Measurements from ENCODE around the gene PDE1C. TPM values are rescaled to one million over a fixed set of nuclear protein-coding genes. Genes with fewer than 3 reads are reported as not detected.

PDE1C gene
- total RNA-seq, 1 donor from 2014 or later: 2.4 TPM

- no peak for DNase-seq (ENCODE audit: low spot score)
Observed at GRCh38 chr7:31893365-31893764, 176.8 kb downstream of the PDE1C start.

- no peak for DNase-seq (ENCODE audit: low spot score)
Observed at GRCh38 chr7:31892099-31892829, 177.9 kb downstream of the PDE1C start.

DNA sequence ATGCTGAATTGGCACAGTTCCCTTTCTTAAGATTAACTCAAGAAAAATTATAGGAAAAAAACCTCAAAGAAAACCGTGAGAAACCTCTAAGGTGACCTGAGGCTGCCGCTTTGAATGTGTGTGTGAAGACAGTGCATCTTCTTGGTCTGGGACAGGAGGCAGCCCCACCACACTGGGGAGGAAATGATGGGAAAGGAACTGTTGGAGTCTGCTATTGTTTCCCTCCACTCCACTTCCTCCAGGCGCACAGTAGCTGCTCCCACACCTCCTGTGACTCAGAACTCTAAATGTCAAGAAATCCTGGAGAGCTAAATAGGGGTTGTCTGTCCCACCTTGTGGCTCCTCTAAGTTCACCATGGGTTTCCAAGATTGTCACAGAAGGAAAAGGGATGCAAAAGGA is 179.4 kb downstream of the PDE1C start:
- no peak for DNase-seq (ENCODE audit: low spot score)

- peak; percentile 43 for DNase-seq (ENCODE audit: low spot score)
Observed at GRCh38 chr7:31890198-31890597, 180.0 kb downstream of the PDE1C start.

- no peak for DNase-seq (ENCODE audit: low spot score)
Observed at GRCh38 chr7:31887006-31887405, 183.2 kb downstream of the PDE1C start.

DNA sequence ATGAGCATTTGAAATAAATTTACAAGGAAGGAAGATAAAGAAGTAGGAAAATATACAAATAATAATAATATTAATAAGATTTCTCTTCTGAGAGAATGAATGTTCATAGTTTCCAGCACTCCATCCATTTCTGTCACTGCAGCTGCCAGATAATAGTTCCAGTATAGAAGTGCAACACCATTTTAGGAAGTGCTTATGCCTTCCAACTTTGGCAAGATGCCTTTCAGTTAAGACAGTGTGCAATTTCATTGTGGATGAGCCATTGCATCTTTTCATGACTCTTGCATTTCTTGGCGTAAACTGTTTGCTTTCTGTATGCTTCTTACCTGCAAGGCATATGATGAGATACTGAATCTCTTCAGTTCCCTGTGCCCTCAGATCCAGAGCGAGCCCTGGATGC is 185.0 kb downstream of the PDE1C start:
- no peak for DNase-seq (ENCODE audit: low spot score)

DNA sequence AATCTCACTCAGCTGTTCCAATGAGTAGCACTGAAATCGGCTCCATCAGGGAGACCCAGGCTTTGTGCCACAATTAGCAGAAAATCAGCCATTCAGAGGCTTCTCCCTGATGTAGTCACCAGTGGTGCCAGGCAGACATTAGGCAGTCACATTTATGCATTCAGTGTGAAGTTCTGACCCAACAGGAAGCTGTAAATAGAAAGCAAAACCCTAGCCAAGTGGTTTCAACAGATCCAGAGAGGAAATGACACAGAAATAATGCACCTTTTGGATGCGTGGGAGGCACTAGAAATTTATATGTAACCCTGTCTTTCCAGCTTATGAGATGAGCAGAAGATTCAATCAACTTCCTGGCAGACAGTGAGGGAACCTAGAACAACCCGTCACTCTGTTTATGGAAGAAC is 186.4 kb downstream of the PDE1C start:
- DNase-seq (ENCODE audit: low spot score): no peak

GRCh38 chr7:31882187-31882586 is 188.0 kb downstream of the PDE1C start:
- no peak for DNase-seq (ENCODE audit: low spot score)

- DNase-seq (ENCODE audit: low spot score): no peak
Observed at GRCh38 chr7:31878875-31879274, 191.3 kb downstream of the PDE1C start.

- DNase-seq (ENCODE audit: low spot score): no peak
Observed at GRCh38 chr7:31875424-31875823, 194.8 kb downstream of the PDE1C start.

GRCh38 chr7:31874631-31875386 is 195.4 kb downstream of the PDE1C start:
- no peak for DNase-seq (ENCODE audit: low spot score)

DNA sequence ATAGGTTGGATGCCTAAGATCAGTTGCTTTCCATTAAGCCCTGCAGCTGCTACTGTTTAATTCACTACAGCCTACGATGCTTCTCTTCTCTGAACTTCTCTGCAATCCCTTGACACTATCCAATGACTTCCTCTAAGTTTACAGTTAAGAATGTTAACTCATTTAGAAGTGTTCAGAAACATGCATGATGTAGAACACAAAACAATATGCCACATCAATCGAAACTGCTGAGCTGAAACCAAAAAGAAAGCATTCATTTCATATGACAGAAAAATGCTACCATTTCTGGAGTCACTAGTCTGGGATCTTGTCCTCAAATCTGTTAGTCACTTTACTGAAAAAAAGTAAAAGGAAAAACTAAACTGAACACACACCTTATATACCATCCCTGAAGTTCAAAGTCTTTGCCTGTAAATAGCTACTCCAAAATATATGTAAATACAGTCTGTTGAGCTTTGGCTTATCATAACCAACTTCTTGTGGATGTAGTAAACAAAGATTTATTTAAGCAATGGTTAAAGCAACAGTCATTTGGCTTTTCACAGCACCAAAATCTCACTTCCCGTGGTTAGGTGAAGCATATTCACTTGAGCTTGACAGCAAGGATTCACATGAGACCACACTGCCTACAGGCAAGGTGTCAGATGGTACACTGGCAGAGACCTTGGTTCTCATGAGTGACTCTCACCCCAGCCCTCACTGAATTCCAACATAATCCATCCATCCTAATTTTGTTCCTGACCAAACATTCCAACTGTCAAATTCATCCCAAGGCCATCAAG is 196.2 kb downstream of the PDE1C start:
- no peak for DNase-seq (ENCODE audit: low spot score)

DNA sequence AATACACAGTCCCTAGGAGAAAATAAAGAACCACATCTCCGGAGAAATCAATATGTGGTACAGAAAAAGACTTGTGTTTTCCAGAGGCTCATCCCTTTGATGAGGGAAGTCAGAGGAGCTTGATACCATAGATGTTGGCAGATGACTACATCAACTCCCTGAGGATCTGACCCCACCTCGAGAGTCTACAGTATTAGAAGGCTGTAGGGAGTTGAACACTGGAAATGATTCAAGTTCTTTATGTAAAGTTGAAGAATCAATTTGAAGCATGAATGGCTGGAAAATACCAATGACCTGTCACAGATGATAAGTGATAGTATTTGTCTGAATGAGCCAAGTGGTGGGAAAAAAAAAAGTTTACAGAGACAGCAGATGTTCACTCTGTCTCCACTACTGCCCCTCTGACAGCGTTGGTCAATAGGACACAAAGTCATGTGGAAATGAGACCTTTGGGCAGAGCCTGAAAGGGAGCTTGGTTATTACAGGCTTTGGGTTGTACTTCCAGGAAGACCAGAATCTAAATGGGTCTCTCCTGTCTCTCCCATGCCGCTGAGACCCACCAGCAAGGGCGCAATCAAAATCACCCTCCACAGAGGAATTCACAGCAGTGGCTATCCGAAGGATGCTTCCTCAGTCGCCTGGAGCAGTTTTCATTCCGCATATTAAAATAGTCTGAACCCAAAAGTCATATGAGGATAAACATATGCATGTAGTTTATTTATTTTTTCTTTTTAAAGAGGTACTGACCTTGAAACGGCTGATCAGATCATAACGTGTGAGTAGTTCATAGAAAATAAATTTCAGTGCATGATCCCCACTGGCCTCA is 197.4 kb downstream of the PDE1C start:
- DNase-seq (ENCODE audit: low spot score): no peak

DNA sequence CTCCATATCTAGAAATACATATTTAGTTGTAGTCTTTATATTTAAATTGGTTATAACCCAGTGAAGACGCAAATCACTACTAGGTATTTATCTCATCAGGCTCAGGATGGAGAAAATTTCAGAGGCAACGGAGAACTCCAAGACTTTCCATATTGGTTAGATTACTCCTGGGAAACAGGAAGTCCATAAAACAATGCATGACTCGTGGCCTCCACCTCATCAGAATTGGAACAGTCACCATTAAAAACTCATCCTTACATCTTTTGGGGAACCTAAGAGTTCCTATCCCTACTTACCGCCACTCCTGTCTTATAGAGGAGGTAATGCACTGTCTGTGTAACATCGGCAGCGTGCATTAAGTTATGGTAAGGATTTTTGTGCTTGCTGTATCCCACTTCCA is 205.6 kb downstream of the PDE1C start:
- no peak for DNase-seq (ENCODE audit: low spot score)

DNA sequence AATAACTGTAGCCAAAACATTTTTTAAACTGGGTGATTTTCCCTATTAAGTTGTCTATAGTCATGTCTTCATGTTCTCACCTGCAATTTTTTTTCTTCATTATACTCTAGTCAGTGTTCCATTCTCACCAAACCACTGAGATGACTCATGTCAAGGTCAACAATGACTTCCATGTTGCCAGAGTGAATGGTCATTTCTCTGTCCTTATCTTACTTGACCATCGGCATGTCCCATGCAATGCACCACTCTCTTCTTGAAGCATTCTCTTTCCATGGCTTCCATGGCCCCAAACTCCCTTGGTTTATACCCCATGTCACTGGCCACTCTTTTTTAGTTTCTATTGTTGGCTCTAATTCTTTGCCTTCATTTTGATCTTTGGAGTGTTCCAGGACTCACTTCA is 209.3 kb downstream of the PDE1C start:
- no peak for DNase-seq (ENCODE audit: low spot score)

- no peak for DNase-seq (ENCODE audit: low spot score)
Observed at GRCh38 chr7:31858055-31858454, 212.2 kb downstream of the PDE1C start.

DNA sequence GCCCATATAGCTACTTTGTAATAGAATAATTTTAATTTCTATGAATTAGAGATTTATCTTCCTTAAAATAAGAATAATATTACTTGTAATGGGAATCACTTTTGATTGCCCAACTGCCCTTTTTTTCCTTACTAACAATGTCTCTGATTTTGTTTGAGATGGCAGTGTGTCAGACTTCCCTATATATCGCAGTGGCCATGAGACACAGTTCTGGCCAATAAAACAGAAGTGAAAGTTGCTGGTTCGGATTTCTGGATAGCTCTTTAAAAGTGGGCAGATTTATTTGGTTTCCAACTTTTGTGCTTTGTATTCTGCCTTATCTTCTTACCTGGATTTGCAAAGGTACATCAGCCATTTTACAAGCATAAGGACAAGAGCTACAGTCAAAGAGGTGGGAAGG is 213.0 kb downstream of the PDE1C start:
- DNase-seq (ENCODE audit: low spot score): no peak

DNA sequence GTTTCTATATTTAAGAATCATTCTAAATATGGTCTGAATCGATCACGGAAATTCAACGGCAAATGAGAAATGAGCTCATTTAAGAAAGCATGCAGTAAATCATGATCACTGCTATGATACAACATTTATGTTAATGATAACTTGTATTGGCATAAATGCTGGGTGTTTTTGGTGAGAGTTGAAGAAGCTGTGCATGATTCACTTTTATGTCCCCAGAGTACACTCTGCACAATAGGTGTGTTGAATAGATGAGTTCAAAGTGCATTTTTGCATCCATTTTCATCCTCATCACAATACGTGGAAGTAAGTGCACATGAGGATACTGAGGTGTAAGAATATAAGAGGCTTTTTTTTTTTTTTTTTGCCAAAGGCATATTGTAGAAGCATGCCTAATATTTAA is 213.9 kb downstream of the PDE1C start:
- no peak for DNase-seq (ENCODE audit: low spot score)

DNA sequence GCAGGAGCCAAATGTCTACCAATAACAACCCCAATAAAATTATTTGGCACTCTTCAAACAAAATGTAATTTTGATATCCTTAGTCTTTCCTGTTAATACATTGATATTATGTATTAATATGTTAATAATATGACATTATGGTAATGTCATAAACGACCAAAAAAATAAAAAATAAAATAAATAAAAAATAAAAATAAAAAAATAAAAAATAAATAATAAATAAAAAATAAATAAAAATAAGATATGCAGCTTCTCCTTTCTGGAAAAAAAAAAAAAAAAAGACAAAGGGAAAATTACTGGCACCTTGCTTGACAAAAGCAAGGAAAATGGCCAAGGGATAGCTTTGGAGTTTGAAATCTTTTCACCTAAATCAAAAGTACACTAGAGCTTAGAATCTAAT is 214.7 kb downstream of the PDE1C start:
- DNase-seq (ENCODE audit: low spot score): no peak

- DNase-seq (ENCODE audit: low spot score): no peak
Observed at GRCh38 chr7:31853380-31853779, 216.8 kb downstream of the PDE1C start.

GRCh38 chr7:31852462-31852861 is 217.7 kb downstream of the PDE1C start:
- DNase-seq (ENCODE audit: low spot score): no peak

GRCh38 chr7:31851119-31851518 is 219.1 kb downstream of the PDE1C start:
- no peak for DNase-seq (ENCODE audit: low spot score)
